Astrocyte (in vitro differentiated cells and primary cell): ENCODE measurements around the gene MAP6.

ENCODE experiments used
- EZH2 ChIP-seq: IDR thresholded peaks from 2 replicates; pipeline ENCODE4 v1.6.1; 2012; ENCODE audit warnings: mild to moderate bottlenecking, low read length, inconsistent platforms; ENCODE audit not compliant: insufficient read depth
- TF ChIP-seq, protein P1 (sequence below): IDR thresholded peaks from 2 replicates; pipeline ENCODE4 v1.5.1; 2011; ENCODE audit warnings: low read depth, mild to moderate bottlenecking, inconsistent platforms, low read length, moderate library complexity; ENCODE audit not compliant: insufficient read depth

DNA sequence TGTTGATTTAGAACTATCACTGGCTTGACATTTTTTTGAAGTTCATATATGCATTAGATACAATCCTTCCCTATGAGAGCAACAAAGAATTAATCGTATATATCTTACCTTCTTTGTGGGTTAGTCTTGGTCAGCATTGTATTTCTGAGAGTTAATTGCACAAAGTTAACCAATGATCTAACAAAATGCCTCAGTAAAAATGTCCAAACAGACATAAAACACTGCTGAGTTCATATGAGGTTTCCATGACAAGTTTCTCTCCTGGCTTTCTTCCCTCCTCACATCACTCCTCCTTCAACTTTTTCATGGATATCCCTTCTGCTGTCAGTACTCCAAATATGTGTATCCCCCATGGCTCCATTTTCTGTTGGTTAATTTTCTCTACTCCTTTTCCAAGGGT, 9.0 kb downstream of the MAP6 start:
- TF ChIP-seq, protein P1, sequence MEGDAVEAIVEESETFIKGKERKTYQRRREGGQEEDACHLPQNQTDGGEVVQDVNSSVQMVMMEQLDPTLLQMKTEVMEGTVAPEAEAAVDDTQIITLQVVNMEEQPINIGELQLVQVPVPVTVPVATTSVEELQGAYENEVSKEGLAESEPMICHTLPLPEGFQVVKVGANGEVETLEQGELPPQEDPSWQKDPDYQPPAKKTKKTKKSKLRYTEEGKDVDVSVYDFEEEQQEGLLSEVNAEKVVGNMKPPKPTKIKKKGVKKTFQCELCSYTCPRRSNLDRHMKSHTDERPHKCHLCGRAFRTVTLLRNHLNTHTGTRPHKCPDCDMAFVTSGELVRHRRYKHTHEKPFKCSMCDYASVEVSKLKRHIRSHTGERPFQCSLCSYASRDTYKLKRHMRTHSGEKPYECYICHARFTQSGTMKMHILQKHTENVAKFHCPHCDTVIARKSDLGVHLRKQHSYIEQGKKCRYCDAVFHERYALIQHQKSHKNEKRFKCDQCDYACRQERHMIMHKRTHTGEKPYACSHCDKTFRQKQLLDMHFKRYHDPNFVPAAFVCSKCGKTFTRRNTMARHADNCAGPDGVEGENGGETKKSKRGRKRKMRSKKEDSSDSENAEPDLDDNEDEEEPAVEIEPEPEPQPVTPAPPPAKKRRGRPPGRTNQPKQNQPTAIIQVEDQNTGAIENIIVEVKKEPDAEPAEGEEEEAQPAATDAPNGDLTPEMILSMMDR = no peak
- no peak for TF ChIP-seq EZH2
